ENCODE results near the gene SCGB1C2. TPM values are rescaled to one million over a fixed set of nuclear protein-coding genes. Genes with fewer than 3 reads are reported as not detected.

SCGB1C2 gene
- total and polyA plus RNA-seq, 12 donors, result not detected

DNA sequence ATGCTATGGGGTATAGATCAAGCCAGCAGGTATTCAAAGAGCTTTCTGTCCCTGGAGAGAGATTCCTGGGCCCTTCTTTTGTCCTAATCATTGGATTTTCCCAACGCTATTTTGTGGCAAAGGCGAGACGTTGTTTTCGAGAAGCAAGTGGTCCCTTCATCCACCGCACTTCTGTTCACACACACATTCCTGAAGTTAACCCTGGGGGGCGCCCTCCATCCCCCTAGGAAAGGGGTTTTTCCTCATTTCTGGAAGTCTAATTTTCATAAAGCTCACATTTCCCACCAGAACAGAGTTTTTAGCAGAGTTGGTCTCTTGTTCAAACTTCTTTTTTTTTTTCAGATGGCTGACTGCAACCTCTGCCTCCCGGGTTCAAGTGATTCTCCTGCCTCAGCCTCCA, 11.9 kb downstream of the SCGB1C2 start:
- H3K4me1 ChIP-seq (replicated peaks in 1 of 2), result no peaks in the 10 kb centered on the region
- H3K9me3 ChIP-seq (replicated peaks in 1 of 3), result no peaks in the 10 kb centered on the region
- intact Hi-C loops (cut with DNase I), result no loop called here
- H3K36me3 ChIP-seq (replicated peaks in 1 of 2), result no peaks in the 10 kb centered on the region
- H3K27me3 ChIP-seq, result no peaks in the 10 kb centered on the region
- H3K27ac ChIP-seq, result no peak overlapping the region
- no peak overlapping the region for H3K4me3 ChIP-seq
- no peak for TF ChIP-seq POLR2A (IDR thresholded peaks at IDR 0.05)
- TF ChIP-seq, protein P1, sequence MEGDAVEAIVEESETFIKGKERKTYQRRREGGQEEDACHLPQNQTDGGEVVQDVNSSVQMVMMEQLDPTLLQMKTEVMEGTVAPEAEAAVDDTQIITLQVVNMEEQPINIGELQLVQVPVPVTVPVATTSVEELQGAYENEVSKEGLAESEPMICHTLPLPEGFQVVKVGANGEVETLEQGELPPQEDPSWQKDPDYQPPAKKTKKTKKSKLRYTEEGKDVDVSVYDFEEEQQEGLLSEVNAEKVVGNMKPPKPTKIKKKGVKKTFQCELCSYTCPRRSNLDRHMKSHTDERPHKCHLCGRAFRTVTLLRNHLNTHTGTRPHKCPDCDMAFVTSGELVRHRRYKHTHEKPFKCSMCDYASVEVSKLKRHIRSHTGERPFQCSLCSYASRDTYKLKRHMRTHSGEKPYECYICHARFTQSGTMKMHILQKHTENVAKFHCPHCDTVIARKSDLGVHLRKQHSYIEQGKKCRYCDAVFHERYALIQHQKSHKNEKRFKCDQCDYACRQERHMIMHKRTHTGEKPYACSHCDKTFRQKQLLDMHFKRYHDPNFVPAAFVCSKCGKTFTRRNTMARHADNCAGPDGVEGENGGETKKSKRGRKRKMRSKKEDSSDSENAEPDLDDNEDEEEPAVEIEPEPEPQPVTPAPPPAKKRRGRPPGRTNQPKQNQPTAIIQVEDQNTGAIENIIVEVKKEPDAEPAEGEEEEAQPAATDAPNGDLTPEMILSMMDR (IDR thresholded peaks at IDR 0.05), result no peak
- peak in 4 of 7 donors; percentile 3 to 14 (median 7) for DNase-seq
- 87 to 91% (median 90%) methylated on average over 7 of the region's 7 CpGs for WGBS, 4 donors

DNA sequence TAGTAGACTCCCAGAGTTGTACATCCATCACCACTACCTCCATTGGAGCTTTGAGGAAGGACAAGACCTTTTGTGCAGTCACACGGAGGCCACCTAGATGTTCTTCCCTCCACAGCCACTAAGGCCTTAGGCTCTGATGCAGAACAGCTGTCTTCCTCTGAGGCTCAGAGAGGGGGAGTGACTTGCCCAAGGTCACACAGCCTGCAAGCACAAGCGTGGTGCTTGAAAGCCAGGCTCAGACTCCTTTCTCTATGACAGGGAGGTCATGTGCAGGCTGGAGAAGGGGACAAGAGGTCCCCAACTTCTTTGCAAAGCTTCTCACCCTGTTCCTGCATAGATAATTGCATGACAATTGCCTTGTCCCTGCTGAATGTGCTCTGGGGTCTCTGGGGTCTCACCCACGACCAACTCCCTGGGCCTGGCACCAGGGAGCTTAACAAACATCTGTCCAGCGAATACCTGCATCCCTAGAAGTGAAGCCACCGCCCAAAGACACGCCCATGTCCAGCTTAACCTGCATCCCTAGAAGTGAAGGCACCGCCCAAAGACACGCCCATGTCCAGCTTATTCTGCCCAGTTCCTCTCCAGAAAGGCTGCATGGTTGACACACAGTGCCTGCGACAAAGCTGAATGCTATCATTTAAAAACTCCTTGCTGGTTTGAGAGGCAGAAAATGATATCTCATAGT, 12.7 kb downstream of the SCGB1C2 start:
- WGBS, 4 donors, result 82 to 86% (median 85%) methylated on average over 8 to 9 of the region's 9 CpGs
- intact Hi-C loops (cut with DNase I), result no loop called here

GRCh38 chr17:151004-151403, 13.6 kb downstream of the SCGB1C2 start:
- Histone ChIP-seq H3K27ac (no peak overlapping the region), H3K4me1 (replicated peaks in 1 of 2) (no peaks in the 10 kb centered on the region), H3K4me3 (no peak overlapping the region), H3K27me3 (no peaks in the 10 kb centered on the region), H3K36me3 (replicated peaks in 1 of 2) (no peaks in the 10 kb centered on the region), H3K9me3 (replicated peaks in 1 of 3) (no peaks in the 10 kb centered on the region)
- WGBS, 4 donors, result 87 to 90% (median 88%) methylated on average over 2 of the region's 2 CpGs
- DNase-seq, result peak in 5 of 7 donors; percentile 2 to 31 (median 11)
- TF ChIP-seq, protein P1 (IDR thresholded peaks at IDR 0.05), result no peak
- TF ChIP-seq POLR2A (IDR thresholded peaks at IDR 0.05), result no peak
- intact Hi-C loops (cut with DNase I), result no loop called here

More for the DNA sequence above, 12.7 kb downstream of the SCGB1C2 start:
- Histone ChIP-seq H3K27me3 (no peaks in the 10 kb centered on the region), H3K4me3 (no peak overlapping the region), H3K27ac (no peak overlapping the region), H3K9me3 (replicated peaks in 1 of 3) (no peaks in the 10 kb centered on the region), H3K4me1 (replicated peaks in 1 of 2) (no peaks in the 10 kb centered on the region), H3K36me3 (replicated peaks in 1 of 2) (no peaks in the 10 kb centered on the region)
- TF ChIP-seq, protein P1 (IDR thresholded peaks at IDR 0.05), result no peak
- no peak for TF ChIP-seq POLR2A (IDR thresholded peaks at IDR 0.05)
- peak in 6 of 7 donors; percentile 2 to 45 (median 9) for DNase-seq

- TF ChIP-seq, protein P1 (IDR thresholded peaks at IDR 0.05), result no peak
- TF ChIP-seq POLR2A (IDR thresholded peaks at IDR 0.05), result no peak
Measured at GRCh38 chr17:151886-152859, 14.8 kb downstream of the SCGB1C2 start.

More at GRCh38 chr17:151886-152859, 14.8 kb downstream of the SCGB1C2 start:
- Histone ChIP-seq H3K4me1 (replicated peaks in 1 of 2) (no peaks in the 10 kb centered on the region), H3K36me3 (replicated peaks in 1 of 2) (no peaks in the 10 kb centered on the region), H3K9me3 (replicated peaks in 1 of 3) (no peaks in the 10 kb centered on the region), H3K27ac (no peak overlapping the region), H3K4me3 (no peak overlapping the region), H3K27me3 (no peaks in the 10 kb centered on the region)
- intact Hi-C loops (cut with DNase I), result no loop called here
- peak in 4 of 7 donors; percentile 3 to 39 (median 19) for DNase-seq
- WGBS, 4 donors, result 81 to 90% (median 87%) methylated on average over 24 to 26 of the region's 26 CpGs
